K562 (cell line): ENCODE measurements around the gene PLEKHM3. TPM values are rescaled to one million over a fixed set of nuclear protein-coding genes. Genes with fewer than 3 reads are reported as not detected.
A peak's percentile ranks its signal among the peaks of the same experiment; 100 is the strongest.

Experiments
- BRD9 ChIP-seq: fragments of 450-650 bp; IDR thresholded peaks from 2 replicates; pipeline ENCODE4 v1.6.1; 2018; ENCODE audit warnings: low read depth; ENCODE audit not compliant: partially characterized antibody
- CBX5 ChIP-seq: IDR thresholded peaks from 2 replicates; pipeline ENCODE4 v1.6.1; 2014; ENCODE audit warnings: low read depth, borderline replicate concordance
- CREB1 ChIP-seq, 2 experiments: sonication (generic) in 1 of 2; formaldehyde crosslinking in 1 of 2; IDR thresholded peaks; 2 replicates each; pipeline versions ENCODE4 v1.6.1 to v1.8.0; 2012 to 2022; ENCODE audit warnings: inconsistent platforms in 1 of 2, mild to moderate bottlenecking in 1 of 2, missing genetic modification reagents in 1 of 2, moderate library complexity in 1 of 2
- CTBP1 ChIP-seq: fragments of 450-650 bp; IDR thresholded peaks from 2 replicates; pipeline ENCODE4 v1.6.1; 2016; ENCODE audit warnings: borderline replicate concordance
- CXXC5 ChIP-seq: fragments of 250-450 bp; sonication (Bioruptor Pico); IDR thresholded peaks from 2 replicates; pipeline ENCODE4 v1.8.0; 2022; ENCODE audit warnings: inconsistent platforms, mild to moderate bottlenecking, moderate library complexity
- E2F4 ChIP-seq: sonication (generic); formaldehyde crosslinking; IDR thresholded peaks from 2 replicates; pipeline ENCODE4 v1.8.0; 2022; ENCODE audit warnings: mild to moderate bottlenecking, low read depth, missing genetic modification reagents
- FOXK1 ChIP-seq: sonication (generic); formaldehyde crosslinking; IDR thresholded peaks from 2 replicates; pipeline ENCODE4 v1.8.0; 2022; ENCODE audit warnings: missing genetic modification reagents, mild to moderate bottlenecking, borderline replicate concordance
- GTF2F1 ChIP-seq: IDR thresholded peaks from 2 replicates; pipeline ENCODE4 v1.6.1; 2011; ENCODE audit warnings: low read depth, low read length, improper control_type of control experiment
- KLF13 ChIP-seq: fragments of 450-650 bp; IDR thresholded peaks from 2 replicates; pipeline ENCODE4 v1.6.1; 2016; ENCODE audit warnings: missing genetic modification characterization, low read depth, mild to moderate bottlenecking, missing compliant biosample characterization, moderate library complexity, borderline replicate concordance
- MTA3 ChIP-seq: fragments of 450-650 bp; formaldehyde crosslinking; IDR thresholded peaks from 2 replicates; pipeline ENCODE4 v1.6.1; 2017; ENCODE audit warnings: mild to moderate bottlenecking, borderline replicate concordance
- PTRF ChIP-seq: fragments of 450-650 bp; IDR thresholded peaks from 2 replicates; pipeline ENCODE4 v1.6.1; 2016; ENCODE audit warnings: mild to moderate bottlenecking, missing genetic modification characterization, missing compliant biosample characterization
- RFX7 ChIP-seq: fragments of 250-450 bp; sonication (Bioruptor Pico); IDR thresholded peaks from 2 replicates; pipeline ENCODE4 v1.5.1; 2021; ENCODE audit warnings: mild to moderate bottlenecking
- SIRT6 ChIP-seq: IDR thresholded peaks from one replicate; pipeline ENCODE4 v1.6.1; 2012; ENCODE audit warnings: low read depth, mild to moderate bottlenecking, control low read depth, inconsistent platforms, low read length, moderate library complexity
- SMAD2 ChIP-seq: fragments of 150-350 bp; IDR thresholded peaks from 2 replicates; pipeline ENCODE4 v1.6.1; 2014; ENCODE audit warnings: low read depth, mild to moderate bottlenecking, low read length
- SMAD3 ChIP-seq: fragments of 450-650 bp; formaldehyde crosslinking; conservative IDR thresholded peaks from 2 replicates; pipeline ENCODE4 v1.4.0; 2020; ENCODE audit warnings: mild to moderate bottlenecking
- SMARCE1 ChIP-seq: fragments of 450-650 bp; IDR thresholded peaks from 2 replicates; pipeline ENCODE4 v1.7.1; 2016; ENCODE audit warnings: mild to moderate bottlenecking
- SPI1 ChIP-seq: IDR thresholded peaks from 2 replicates; pipeline ENCODE4 v1.6.1; 2011; ENCODE audit warnings: low read depth, low read length, control low read depth, borderline replicate concordance
- TCFL5 ChIP-seq: fragments of 250-450 bp; sonication (Bioruptor Pico); conservative IDR thresholded peaks from 2 replicates; pipeline ENCODE4 v1.6.1; 2021; ENCODE audit warnings: mild to moderate bottlenecking, moderate library complexity, matching md5 sums
- THRB ChIP-seq: fragments of 450-650 bp; formaldehyde crosslinking; conservative IDR thresholded peaks from 2 replicates; pipeline ENCODE4 v1.4.0; 2022; ENCODE audit warnings: mild to moderate bottlenecking, missing genetic modification characterization
- ZFP91 ChIP-seq: sonication (generic); formaldehyde crosslinking; IDR thresholded peaks from 2 replicates; pipeline ENCODE4 v1.8.0; 2022; ENCODE audit warnings: mild to moderate bottlenecking, missing genetic modification reagents
- ZNF143 ChIP-seq: sonication (generic); formaldehyde crosslinking; IDR thresholded peaks from 2 replicates; pipeline ENCODE4 v1.9.0; 2022; ENCODE audit warnings: mild to moderate bottlenecking, missing genetic modification reagents
- ZNF174 ChIP-seq: fragments of 250-450 bp; sonication (Bioruptor Pico); IDR thresholded peaks from 2 replicates; pipeline ENCODE4 v1.4.0; 2020; ENCODE audit warnings: mild to moderate bottlenecking
- ZNF224 ChIP-seq: sonication (generic); formaldehyde crosslinking; IDR thresholded peaks from 2 replicates; pipeline ENCODE4 v1.8.0; 2022; ENCODE audit warnings: mild to moderate bottlenecking, missing genetic modification reagents
- ZNF589 ChIP-seq: fragments of 200-800 bp; sonication (Bioruptor generic); IDR thresholded peaks from 2 replicates; pipeline ENCODE4 v1.6.1; 2016; ENCODE audit warnings: low read depth, missing genetic modification characterization, missing compliant biosample characterization
- polyA plus RNA-seq, 8 experiments: library from polyadenylated mRNA; depleted of rRNA in 4 of 8; stranded (reverse) in 5 of 8; unstranded in 3 of 8; fragments of >200 nt; fragmentation: Nextera tagmentation in 2 of 8; fragmentation: Illumina TruSeq in 1 of 8; extraction: Ambion mirVana in 2 of 8; extraction: Trizol in 1 of 8; gene quantifications; 2 replicates each; pipeline versions ENCODE4 v1.2.1 to v1.2.3, GENCODE V29; 2011 to 2014; ENCODE audit warnings: inconsistent platforms in 1 of 8, missing spikeins in 1 of 8
- total RNA-seq, 7 experiments: library from RNA; depleted of rRNA in 6 of 7; stranded (reverse); fragments of >200 nt in 6 of 7; fragmentation: Illumina TruSeq in 2 of 7; extraction: Trizol in 2 of 7; gene quantifications; 2 replicates each; pipeline versions ENCODE4 v1.2.1 to v1.2.3, GENCODE V29; 2011 to 2021; ENCODE audit warnings: low replicate concordance in 1 of 7

PLEKHM3 gene
- total and polyA plus RNA-seq, 9 of the 15 experiments (the other 6 are each of a cell fraction or from before 2014, with no cell fraction given): 0.24 to 1.6 (median 1.0) TPM

- TF ChIP-seq CBX5 (0 out of 2 replicates have a peak, but pooled peaks have one; percentile 57), TCFL5 (no peak), SMARCE1 (no peak), SMAD3 (CRISPR knock-in tag) (0 out of 2 replicates have a peak, but pooled peaks have one; percentile 10), ZNF589 (CRISPR knock-in tag) (peak; percentile 72; the same call in 1 of the 2 replicates), SMAD2 (no peak), GTF2F1 (peak; percentile 76; the same call in 1 of the 2 replicates), RFX7 (CRISPR knock-in tag) (no peak), ZFP91 (CRISPR knock-in tag) (no peak), ZNF224 (CRISPR knock-in tag) (no peak), CXXC5 (peak; percentile 79; the same call in 1 of the 2 replicates), CTBP1 (peak; percentile 72), SPI1 (no peak), ZNF174 (CRISPR knock-in tag) (no peak), E2F4 (CRISPR knock-in tag) (no peak), THRB (no peak), SIRT6 (no peak), CREB1 (IDR thresholded peaks at IDR 0.05) (peak; percentile 42; the same call in 1 of the 2 replicates), CREB1 (CRISPR knock-in tag; IDR thresholded peaks at IDR 0.05) (peak; percentile 34; the same call in 1 of the 2 replicates), KLF13 (peak; percentile 40; the same call in 1 of the 2 replicates), FOXK1 (CRISPR knock-in tag) (no peak), BRD9 (no peak), PTRF (tag) (no peak), ZNF143 (CRISPR knock-in tag) (no peak), MTA3 (peak; percentile 72)
Observed at GRCh38 chr2:208025037-208025813, at the start of gene PLEKHM3 (continued).
